HG03469 (cell line): Measurements from ENCODE around the gene PTPRR.
"Not testable (repeated sequence)": the region's sequence is repeated elsewhere in the genome, so short reads cannot be mapped to it uniquely, and the experiment has no call there.

Experiments used
- ATAC-seq: cut with Tn5 transposase; IDR thresholded peaks from one replicate; pipeline ENCODE4 v1.9.1; 2021; ENCODE audit warnings: mild to moderate bottlenecking, moderate library complexity, moderate number of reproducible peaks; ENCODE audit not compliant: unreplicated experiment

Gene PTPRR

GRCh38 chr12:70752327-70752726 lies 168.2 kb downstream of the PTPRR start:
- ATAC-seq: no peak

GRCh38 chr12:70749931-70750330 lies 170.6 kb downstream of the PTPRR start:
- no peak for ATAC-seq

DNA sequence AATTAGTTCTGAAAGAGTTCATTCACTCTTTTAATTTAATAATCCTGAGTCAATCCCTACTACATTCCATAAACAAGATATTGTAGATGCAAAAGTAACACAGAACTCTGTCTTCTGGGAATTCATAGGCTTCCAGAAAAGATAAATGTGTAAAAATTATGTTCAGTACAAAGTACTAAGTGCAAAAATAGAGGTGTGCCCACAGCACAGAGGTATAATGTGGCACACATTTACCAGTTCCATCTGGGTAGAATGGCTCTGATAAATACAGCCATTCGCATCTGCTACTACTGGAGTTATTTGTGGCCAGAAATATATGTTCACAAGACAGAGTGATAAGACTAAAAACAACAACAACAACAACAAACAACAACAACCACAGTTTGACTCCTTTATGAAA lies 171.7 kb downstream of the PTPRR start:
- no peak for ATAC-seq

GRCh38 chr12:70747445-70748260 lies 172.9 kb downstream of the PTPRR start:
- no peak for ATAC-seq

DNA sequence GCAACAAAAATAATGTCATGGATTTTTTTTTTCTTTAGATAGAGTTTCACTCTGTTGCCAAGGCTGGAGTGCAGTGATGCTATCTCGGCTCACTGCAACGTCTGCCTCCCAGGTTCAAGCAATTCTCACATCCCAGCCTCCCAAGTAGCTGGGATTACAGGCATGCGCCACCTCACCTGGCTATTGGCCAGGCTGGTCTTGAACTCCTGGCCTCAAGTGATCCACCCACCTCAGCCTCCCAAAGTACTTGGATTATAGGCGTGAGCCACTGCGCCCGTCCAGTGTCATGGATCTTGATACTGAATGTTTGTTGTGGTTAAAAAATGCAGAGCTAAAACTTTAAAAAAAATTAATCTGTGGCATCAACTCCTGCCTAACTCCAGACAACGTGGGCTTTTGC lies 175.5 kb downstream of the PTPRR start:
- no peak for ATAC-seq

GRCh38 chr12:70744178-70744577 lies 176.4 kb downstream of the PTPRR start:
- ATAC-seq: no peak

GRCh38 chr12:70741256-70741655 lies 179.3 kb downstream of the PTPRR start:
- no peak for ATAC-seq

DNA sequence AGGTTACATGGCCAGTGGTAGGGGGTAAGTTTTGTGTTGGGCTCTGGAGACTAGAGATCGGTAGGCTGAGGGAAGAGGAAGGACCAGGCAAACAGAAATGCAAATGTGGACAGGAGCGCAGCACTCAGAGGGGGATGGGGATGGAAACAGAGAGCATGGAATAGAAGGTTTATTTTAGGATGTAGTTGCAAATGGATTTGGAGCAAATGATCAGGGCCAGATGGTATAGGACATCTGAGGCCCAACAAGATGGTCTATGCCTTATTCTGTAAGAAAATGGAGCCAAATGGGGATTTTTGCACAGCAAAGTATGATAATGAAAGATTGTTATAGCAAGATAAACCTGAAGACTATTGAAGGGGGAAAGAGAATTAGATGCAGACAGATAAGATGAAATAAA lies 180.8 kb downstream of the PTPRR start:
- ATAC-seq: no peak

GRCh38 chr12:70736351-70737133 lies 184.0 kb downstream of the PTPRR start:
- ATAC-seq: no peak

DNA sequence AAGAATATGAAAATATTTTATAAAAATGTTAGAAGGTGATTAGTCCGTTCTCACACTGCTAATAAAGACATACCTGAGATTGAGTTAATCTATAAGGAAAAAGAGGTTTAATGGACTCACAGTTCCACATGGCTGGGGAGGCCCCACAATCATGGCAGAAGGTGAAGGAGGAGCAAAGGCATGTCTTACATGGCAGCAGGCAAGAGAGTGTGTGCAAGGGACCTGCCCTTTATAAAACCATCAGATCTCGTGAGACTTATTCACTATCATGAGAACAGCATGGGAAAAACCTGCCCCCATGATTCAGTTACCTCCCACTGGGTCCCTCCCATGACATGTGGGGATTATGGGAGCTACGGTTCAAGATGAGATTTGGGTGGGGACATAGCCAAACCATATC lies 185.3 kb downstream of the PTPRR start:
- ATAC-seq: not testable (repeated sequence)

- peak; percentile 95 for ATAC-seq
These were observed 187.2 kb downstream of the PTPRR start for GRCh38 chr12:70733385-70733784.

DNA sequence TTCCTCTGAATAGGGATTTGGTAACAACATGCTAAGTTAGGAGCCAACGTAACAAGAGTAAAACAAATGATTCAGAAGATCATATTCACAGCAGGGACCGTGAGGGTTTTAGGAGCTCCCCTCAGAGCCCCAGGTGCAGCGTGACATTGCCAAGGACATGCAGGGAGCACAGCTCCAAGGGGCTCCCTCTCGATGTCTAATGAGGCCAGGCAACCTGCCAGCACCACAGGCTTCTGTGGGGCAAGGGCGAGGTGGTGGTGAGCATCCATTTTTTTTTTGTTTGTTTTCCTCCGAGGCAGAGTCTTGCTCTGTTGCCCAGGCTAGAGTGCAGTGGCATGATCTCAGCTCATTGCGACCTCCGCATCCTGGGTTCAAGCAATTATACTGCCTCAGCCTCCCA lies 188.3 kb downstream of the PTPRR start:
- no peak for ATAC-seq

DNA sequence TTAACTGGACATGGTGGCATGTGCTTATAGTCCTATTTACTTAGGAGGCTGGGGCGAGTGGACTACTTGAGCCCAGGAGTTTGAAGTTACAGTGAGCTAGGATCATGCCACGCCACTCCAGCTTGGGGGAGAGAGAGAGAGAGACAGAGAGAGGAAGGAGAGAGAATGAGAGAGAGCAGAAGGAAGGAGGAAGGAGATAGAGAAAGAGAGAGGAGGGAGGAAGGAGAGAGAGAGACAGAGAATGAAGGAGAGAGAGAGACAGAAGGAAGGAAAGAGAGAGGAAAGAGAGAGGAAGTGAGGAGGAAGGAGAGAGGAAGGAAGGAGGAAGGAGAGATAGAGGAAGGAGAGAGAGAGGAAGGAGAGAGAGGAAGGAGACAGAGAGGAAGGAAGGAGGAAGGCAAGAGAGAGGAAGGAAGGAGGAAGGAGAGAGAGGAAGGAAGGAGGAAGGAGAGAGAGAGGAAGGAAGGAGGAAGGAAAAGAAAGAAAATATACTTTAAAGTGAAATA lies 189.8 kb downstream of the PTPRR start:
- ATAC-seq: no peak

DNA sequence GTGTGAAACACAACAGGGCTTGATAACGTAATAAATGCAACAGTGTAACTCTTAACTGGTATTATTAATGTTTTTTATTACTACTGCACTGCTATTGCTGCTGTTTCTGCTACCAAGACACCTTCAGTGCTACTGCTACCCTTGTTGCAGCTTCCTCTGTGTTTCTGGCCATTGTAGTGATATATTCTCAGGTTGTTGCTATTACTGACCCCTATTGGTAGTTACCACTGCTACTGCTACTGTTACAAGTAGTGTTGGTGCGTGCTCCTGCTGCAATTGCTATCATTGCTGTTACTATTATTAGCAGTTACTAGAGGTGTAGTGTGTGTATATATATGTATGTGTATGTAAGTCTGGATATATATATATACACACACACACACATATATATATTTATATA lies 196.1 kb downstream of the PTPRR start:
- ATAC-seq: no peak

- ATAC-seq: no peak
These were observed 197.8 kb downstream of the PTPRR start for GRCh38 chr12:70722584-70723343.

GRCh38 chr12:70721656-70722357 lies 198.7 kb downstream of the PTPRR start:
- no peak for ATAC-seq

DNA sequence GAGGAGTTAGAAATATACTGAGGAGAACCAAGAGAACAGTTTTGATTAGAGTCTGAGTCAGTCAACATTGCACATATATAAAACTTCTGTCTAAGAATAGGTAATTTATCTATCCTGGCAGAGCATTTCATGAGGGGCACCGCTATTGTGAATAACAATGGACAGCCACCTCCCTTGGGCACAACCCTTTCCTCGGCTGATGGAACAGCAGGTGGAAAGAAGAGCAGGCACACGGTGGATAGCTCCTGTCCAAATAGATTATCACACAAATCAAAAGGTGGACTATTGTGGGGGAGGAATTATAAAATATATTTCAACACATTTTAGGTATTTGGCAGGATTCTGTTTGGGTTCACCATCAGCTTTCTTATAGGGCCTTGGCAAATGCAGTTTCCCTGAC lies 199.3 kb downstream of the PTPRR start:
- ATAC-seq: no peak

GRCh38 chr12:70719672-70720420 lies 200.7 kb downstream of the PTPRR start:
- no peak for ATAC-seq

- ATAC-seq: no peak
These were observed 201.5 kb downstream of the PTPRR start for GRCh38 chr12:70719071-70719470.

- ATAC-seq: no peak
These were observed 208.7 kb downstream of the PTPRR start for GRCh38 chr12:70711831-70712230.
